Suppressor macrophage (primary cell): Measurements from ENCODE around the gene YAP1.

ENCODE experiments used
- DNase-seq, 4 experiments: peaks; one replicate each; pipeline ENCODE4 v3.0.0-alpha.2; 2020 to 2022

YAP1 gene

DNA sequence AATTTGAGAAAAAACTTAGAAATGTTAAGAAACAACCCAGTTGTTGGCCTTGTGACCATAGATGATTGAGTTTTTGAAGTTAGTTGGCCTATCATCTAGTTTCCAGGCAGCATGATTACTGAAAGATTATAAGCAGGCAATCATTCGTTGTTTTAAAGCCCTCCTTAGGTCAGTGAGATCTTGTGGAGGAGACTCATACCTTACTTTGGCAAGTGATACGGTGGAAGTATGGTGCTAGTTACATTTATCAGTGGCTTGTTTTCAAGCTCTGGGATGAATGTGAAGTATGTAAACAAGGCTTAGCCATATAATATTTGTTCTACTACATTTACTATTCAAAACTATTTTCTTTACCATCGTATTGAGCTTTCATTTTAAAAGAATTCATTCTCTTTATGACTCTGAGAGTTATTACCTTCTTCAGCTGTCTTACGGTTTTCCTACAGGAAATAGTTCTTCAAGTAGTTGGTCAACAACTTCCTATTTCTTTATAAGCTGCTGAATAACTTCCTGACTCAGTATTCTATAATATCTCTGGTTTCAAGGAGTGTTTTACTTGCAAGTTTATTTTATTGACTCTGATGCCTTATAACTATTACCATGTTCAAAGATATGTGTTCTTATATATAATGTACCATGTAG lies 7.3 kb downstream of the YAP1 start:
- peak in 1 of 4 experiments; percentile 17 for DNase-seq

GRCh38 chr11:102118937-102119336 lies 8.7 kb downstream of the YAP1 start:
- no peak for DNase-seq

DNA sequence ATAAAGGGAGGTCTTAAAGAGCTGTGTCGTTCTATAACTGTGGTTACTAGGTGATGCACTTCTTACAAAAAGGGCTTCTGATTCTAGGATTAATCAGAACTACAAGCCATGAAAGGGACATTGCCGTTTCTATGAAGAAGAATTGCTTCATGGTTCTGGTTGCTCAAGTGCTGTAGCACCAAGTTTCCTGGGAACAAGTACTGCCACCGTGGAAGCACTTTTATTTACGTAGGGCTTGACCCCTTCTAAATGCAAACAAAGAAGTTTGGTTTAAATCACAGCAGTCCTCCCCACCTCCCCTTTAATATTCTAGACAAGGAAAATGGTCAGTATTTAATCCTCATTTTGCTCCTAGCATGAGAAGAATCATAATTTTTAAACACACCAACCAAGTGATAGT lies 9.8 kb downstream of the YAP1 start:
- no peak for DNase-seq

- no peak for DNase-seq
Observed at GRCh38 chr11:102120437-102120973, 10.3 kb downstream of the YAP1 start.

GRCh38 chr11:102121329-102121728 lies 11.1 kb downstream of the YAP1 start:
- DNase-seq, result no peak

GRCh38 chr11:102134597-102134996 lies 24.4 kb downstream of the YAP1 start:
- DNase-seq, result no peak

- DNase-seq, result no peak
Observed at GRCh38 chr11:102135256-102135655, 25.0 kb downstream of the YAP1 start.

- DNase-seq, result no peak
Observed at GRCh38 chr11:102138223-102138622, 28.0 kb downstream of the YAP1 start.

GRCh38 chr11:102138670-102139069 lies 28.4 kb downstream of the YAP1 start:
- no peak for DNase-seq

GRCh38 chr11:102139081-102139498 lies 28.8 kb downstream of the YAP1 start:
- no peak for DNase-seq

- no peak for DNase-seq
Observed at GRCh38 chr11:102142333-102142732, 32.1 kb downstream of the YAP1 start.

- no peak for DNase-seq
Observed at GRCh38 chr11:102143867-102144266, 33.6 kb downstream of the YAP1 start.

DNA sequence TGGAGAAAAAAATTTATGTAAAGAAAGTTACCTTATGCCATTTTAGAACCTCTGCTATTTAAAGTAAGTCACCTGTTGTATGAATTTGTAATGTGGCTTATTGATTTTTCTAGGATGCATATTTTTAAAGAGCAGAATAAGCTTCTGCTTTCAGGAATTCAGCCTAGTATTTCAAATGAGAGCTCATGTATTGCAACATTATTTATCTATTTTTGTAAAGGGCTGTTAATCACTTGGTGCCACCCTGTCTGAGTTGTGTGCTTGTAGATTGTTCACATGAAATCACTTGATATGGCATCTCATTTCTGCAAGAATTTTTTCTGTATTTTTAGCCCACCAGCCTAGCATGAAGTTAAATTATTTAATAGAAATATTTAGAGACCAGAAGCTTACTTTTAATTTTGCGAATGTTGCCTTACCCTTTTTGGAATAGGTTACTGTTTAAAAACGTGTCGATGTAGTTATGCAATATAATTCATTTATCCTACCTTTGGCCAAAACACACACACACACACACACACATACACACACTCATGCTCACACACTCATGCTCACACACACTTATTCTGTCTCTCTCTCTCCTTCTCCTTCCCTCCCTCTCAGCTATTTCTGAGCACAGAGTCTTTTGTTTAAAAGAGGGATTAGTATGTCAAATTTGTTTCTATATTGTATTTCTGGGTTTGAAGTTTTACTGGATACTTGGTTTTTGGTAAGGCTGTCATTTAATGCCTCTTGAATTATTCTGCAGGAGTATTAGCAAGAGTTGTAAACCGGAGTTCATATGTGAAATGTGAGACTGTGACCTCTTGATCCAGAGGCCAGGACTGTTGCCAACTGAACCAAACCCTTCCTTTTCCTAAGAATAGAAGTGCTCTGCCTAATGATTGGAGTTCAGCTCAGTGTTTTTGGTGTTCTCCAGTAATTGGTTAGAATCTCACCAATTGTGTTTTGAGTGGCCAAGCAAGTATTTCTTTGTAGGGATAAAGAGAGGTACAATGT lies 34.4 kb downstream of the YAP1 start:
- no peak for DNase-seq

- no peak for DNase-seq
Observed at GRCh38 chr11:102147015-102147414, 36.8 kb downstream of the YAP1 start.

DNA sequence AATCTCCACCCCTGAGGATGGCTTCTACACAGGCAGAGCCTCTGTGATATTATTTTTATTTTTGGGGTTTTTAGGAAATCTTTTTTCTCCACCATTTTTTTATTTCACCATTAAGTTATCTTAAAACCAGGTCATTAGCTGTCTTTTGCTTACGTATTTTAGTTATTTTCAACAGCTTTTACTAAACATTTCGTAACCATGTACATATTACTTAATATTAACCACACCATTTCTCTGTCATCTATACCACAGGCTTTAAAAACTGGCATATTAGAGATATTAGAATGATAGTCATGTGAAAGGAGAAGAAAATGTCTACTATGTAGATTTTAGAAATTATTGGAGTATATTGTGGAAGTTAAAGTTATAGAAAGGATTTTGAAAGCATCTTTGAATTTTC lies 37.4 kb downstream of the YAP1 start:
- no peak for DNase-seq

- DNase-seq, result no peak
Observed at GRCh38 chr11:102148059-102148458, 37.8 kb downstream of the YAP1 start.

DNA sequence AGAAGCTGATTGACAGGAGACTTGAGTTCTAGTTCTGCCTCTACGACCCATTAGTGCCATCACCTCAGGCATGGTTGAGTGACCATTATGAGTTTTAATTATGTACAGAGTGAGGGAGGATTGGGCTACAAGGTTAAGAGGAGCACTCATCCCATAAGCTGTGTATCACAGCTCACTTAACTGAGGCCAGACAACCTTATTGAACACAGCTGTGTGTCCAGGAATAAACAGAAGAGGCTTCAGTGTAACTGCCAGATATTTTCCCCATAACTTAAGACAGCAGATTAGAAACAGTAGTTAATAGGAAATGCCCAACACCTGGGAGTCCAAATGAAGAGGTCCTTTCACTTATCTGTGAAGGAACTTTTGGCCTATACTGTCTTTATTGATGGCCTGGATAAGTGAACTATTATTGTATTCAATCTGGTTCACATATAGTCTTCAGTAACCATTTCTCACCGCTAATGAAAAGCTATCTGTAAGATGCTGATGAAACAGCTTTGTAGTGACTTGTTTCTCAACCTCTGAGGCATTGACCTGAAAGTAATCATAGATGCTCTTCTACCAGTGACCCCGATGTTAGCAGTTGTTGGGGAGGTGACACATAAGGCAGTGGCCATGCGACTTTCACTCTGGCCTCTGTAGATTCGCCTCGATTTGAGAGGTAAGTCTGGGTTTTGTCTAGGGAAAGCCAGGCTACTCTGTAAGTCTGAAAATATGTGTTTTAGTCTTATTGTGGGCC lies 41.7 kb downstream of the YAP1 start:
- DNase-seq, result no peak

- no peak for DNase-seq
Observed at GRCh38 chr11:102153082-102153481, 42.8 kb downstream of the YAP1 start.

DNA sequence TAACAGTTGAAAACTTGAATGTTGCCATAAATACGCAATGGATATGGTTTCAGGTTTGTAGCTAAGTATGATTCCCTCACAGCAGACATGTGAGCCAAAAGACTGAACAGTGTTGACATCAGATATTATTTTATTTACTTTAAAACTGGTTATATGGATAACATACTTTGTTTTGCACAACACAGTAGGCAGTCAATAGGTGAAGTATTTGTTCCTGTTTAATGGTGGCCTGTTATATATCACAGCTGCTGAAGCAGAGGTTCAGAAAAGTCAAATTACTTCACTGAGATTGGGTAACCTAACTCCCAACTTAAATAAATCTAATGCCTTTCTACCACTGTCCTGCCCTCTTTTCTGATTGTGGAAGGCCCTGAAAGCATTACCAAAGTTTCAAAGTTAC lies 44.6 kb downstream of the YAP1 start:
- no peak for DNase-seq

DNA sequence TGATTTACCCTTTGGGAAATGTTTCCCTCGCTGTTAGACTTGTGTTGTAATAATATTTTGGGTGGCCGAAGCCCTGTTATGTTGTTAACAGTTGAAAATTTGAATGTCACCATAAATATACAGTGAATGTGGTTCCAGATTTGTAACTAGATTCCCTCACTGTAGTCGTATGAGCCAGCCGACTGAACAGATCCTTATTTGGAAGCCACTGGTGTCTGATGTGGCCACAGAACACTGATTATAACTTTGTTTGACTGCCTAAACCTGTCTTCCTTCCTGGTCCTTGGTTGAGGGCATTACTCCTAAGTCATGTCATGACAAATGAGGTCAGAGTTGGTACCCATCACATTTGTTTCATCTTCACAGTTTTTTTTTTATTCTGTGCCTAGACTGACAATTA lies 45.4 kb downstream of the YAP1 start:
- no peak for DNase-seq

DNA sequence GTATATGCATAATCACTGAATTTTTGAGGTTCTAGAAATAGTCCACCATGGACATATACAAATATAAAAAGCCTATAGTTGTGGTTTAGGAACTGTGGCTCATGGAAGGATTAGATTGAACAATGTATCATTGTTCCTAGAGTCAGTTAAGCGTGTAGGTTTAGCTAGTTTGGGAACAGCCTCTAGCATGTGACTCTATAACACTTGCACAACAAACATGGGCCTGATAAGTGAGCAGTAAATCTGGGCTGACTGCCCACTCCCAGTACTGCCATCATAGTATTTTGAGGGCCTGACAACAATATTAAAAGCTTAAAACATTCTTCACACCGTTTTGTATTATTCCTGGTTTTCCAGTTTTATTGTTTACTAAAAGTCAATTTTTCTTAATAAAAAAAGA lies 47.0 kb downstream of the YAP1 start:
- DNase-seq, result no peak

DNA sequence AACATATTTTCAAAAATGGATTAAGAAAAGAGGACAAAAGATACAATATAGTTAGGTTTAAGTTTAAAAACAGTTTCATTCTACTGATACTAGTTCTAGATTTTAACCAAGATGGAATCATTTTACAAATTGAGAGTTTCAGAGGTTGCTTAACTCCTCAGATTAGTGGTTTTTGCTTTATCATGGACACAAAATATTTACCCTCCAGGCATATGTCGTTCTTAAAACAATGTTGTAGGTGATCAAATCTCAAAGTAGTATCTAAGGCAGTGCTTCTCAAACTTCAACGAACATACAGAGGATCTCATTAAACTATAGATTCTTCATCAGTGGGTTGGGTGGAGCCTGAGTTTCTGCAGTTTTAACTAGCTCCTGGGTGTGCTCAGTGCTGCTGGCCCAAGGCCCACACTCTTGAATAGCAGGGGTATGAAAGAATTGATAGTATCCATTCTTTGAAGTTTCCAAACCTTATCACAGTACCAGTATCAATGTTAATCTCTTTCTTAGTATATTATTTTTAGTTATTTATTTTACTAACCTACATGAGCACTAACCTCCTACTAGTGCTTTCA lies 48.0 kb downstream of the YAP1 start:
- no peak for DNase-seq

DNA sequence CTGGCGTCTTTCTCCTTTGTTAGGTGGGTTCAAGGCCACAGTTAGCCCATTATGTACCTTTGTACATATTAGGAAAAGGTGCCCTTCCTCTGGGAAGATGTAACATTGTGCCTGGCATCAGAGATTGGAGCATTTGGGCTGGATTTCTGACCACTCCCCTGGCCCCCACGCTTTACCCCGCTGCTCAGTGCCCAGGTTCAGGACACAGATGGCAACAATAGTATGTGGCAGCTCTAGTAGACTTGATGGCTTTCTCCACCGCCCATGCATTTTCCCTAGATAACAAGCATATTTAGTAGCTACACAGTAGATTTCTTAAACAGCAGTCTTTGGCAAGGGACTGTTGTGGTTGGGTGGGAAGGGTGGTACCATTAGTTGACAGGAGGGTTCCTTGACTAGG lies 53.1 kb downstream of the YAP1 start:
- DNase-seq, result no peak
